ENCODE data around the gene PDE4D.

- TF ChIP-seq CTCF (IDR thresholded peaks at IDR 0.05) (no peak), EZH2 (IDR thresholded peaks at IDR 0.05) (no peak), EZH2phosphoT487 (IDR thresholded peaks at IDR 0.05) (no peak)
Observed at GRCh38 chr5:58926541-58926935, 967.0 kb downstream of the PDE4D start.

Measured in neural progenitor cell (in vitro differentiated cells).